ENCODE results near the gene LPAR3. TPM values are rescaled to one million over a fixed set of nuclear protein-coding genes. Genes with fewer than 3 reads are reported as not detected.

Gene LPAR3
- total and polyA plus RNA-seq, 2 of the 4 experiments (the other 2 are of a cell fraction) = 0.09 to 0.18 TPM

DNA sequence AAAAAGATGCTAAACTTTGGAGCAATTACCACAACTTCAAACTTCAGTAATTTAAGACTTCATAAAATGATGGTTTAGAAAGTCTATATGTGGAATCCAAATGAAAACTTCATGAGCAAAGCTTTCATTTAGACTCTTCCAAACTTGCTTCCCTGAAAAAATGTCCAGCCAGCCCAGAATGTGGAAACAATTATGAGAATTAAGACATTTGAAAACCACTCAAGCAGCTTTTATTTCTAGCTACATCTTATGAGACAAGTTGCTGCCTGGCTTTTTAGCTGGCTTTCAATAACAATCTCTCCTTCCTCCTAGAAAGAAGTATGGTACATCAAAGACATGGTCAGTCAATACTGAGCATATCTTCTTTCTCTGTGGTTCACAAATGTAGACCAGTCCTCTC is 21.8 kb downstream of the LPAR3 start:
- no peaks in the 10 kb centered on the region for H3K36me3 ChIP-seq (ENCODE audit: control insufficient read depth, insufficient read depth, low read length)
- BruUV-seq (replicated peaks) = no TSS peak
- no peak overlapping the region for H3K14ac ChIP-seq (replicated peaks; ENCODE audit: low read depth, low read length)
- no peak overlapping the region for H3K4ac ChIP-seq (ENCODE audit: low read depth, low read length)
- H3K4me3 ChIP-seq (ENCODE audit: insufficient read depth, low read depth, low read length) = no peak overlapping the region
- CTCF ChIA-PET = no interaction called here
- H3K27me3 ChIP-seq (ENCODE audit: control insufficient read depth, insufficient read depth, low read length) = peaks cover 1% of the 10 kb centered on the region; the same call in 1 of the 2 replicates
- no peak overlapping the region for H2BK15ac ChIP-seq (ENCODE audit: low read depth, low read length)
- no peak for DNase-seq
- TF ChIP-seq, protein P1, sequence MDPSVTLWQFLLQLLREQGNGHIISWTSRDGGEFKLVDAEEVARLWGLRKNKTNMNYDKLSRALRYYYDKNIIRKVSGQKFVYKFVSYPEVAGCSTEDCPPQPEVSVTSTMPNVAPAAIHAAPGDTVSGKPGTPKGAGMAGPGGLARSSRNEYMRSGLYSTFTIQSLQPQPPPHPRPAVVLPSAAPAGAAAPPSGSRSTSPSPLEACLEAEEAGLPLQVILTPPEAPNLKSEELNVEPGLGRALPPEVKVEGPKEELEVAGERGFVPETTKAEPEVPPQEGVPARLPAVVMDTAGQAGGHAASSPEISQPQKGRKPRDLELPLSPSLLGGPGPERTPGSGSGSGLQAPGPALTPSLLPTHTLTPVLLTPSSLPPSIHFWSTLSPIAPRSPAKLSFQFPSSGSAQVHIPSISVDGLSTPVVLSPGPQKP (IDR thresholded peaks at IDR 0.05; ENCODE audit: borderline replicate concordance, low read depth, low read length) = no peak
- no peak for TF ChIP-seq RCOR1 (IDR thresholded peaks at IDR 0.05; ENCODE audit: insufficient replicate concordance, low read length)
- TF ChIP-seq RFX5 (IDR thresholded peaks at IDR 0.05; ENCODE audit: low read depth, low read length) = no peak
- TF ChIP-seq, protein P2, sequence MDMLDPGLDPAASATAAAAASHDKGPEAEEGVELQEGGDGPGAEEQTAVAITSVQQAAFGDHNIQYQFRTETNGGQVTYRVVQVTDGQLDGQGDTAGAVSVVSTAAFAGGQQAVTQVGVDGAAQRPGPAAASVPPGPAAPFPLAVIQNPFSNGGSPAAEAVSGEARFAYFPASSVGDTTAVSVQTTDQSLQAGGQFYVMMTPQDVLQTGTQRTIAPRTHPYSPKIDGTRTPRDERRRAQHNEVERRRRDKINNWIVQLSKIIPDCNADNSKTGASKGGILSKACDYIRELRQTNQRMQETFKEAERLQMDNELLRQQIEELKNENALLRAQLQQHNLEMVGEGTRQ (IDR thresholded peaks at IDR 0.05; ENCODE audit: low read depth, low read length) = no peak
- no peak for TF ChIP-seq MXI1 (IDR thresholded peaks at IDR 0.05; ENCODE audit: borderline replicate concordance, low read depth, low read length)
- no peak for TF ChIP-seq SMC3 (IDR thresholded peaks at IDR 0.05; ENCODE audit: low read depth, low read length)
- no peak for TF ChIP-seq CEBPB (IDR thresholded peaks at IDR 0.05; ENCODE audit: low read depth, low read length)
- no peak for TF ChIP-seq RAD21 (IDR thresholded peaks at IDR 0.05; ENCODE audit: low read length)
- no peak for TF ChIP-seq MAZ (IDR thresholded peaks at IDR 0.05; ENCODE audit: borderline replicate concordance, low read depth, low read length)
- TF ChIP-seq MAFK (IDR thresholded peaks at IDR 0.05; ENCODE audit: low read depth, low read length) = no peak
- no peak for TF ChIP-seq POLR2A (IDR thresholded peaks at IDR 0.05; ENCODE audit: low read depth, low read length)
- no peak overlapping the region for H4K91ac ChIP-seq (ENCODE audit: insufficient read depth, low read depth, low read length)
- H2BK120ac ChIP-seq (ENCODE audit: low read depth, low read length) = no peak overlapping the region
- no peak overlapping the region for H3K18ac ChIP-seq (ENCODE audit: low read depth, low read length)
- H3K79me1 ChIP-seq (ENCODE audit: low read depth in 1 of 2, low read length in 2 of 2) = no peaks in the 10 kb centered on the region
- intact Hi-C loops (cut with micrococcal nuclease) = no loop called here
- H4K5ac ChIP-seq (ENCODE audit: low read depth, low read length) = no peak overlapping the region
- in situ Hi-C loops (cut with MboI; ENCODE audit: low sequenced_read_pairs) = no loop called here
- H4K8ac ChIP-seq (ENCODE audit: low read depth in 2 of 2, low read length in 2 of 2) = no peak overlapping the region
- no peak overlapping the region for H2BK20ac ChIP-seq (ENCODE audit: low read depth, low read length)
- no peak for ATAC-seq (ENCODE audit: low read depth)
- H3K9me1 ChIP-seq (ENCODE audit: insufficient read depth, low read length) = no peaks in the 10 kb centered on the region; the same call in 1 of the 2 replicates
- H2BK5ac ChIP-seq (ENCODE audit: low read depth, low read length, poor library complexity, severe bottlenecking) = no peak overlapping the region
- H3K9me3 ChIP-seq (ENCODE audit: control insufficient read depth, insufficient read depth, low read length) = peaks cover 2% of the 10 kb centered on the region; the same call in 1 of the 2 replicates
- no peak overlapping the region for H3K56ac ChIP-seq (ENCODE audit: extremely low read depth, insufficient read depth, low read length)
- no peak overlapping the region for H3K4me2 ChIP-seq (ENCODE audit: low read depth, low read length)
- H4K20me1 ChIP-seq (ENCODE audit: insufficient read depth, low read length) = no peaks in the 10 kb centered on the region
- POLR2A ChIA-PET (ENCODE audit: unreplicated experiment) = no interaction called here
- peaks cover 2% of the 10 kb centered on the region for H3K4me1 ChIP-seq (ENCODE audit: control insufficient read depth, insufficient read depth, low read length)
- no peak overlapping the region for H2AFZ ChIP-seq (replicated peaks; ENCODE audit: low read length, poor library complexity)
- H3K27ac ChIP-seq (ENCODE audit: insufficient read depth, low read length) = no peak overlapping the region
- dilution Hi-C loops (cut with HindIII; ENCODE audit: low sequenced_read_pairs, unreplicated experiment) = no loop called here
- no peak overlapping the region for H3K9ac ChIP-seq (ENCODE audit: low read depth, low read length)
- no peak overlapping the region for H3K23ac ChIP-seq (ENCODE audit: low read depth, low read length)
- no peak overlapping the region for H2AK5ac ChIP-seq (ENCODE audit: low read depth, low read length)
- H2AK9ac ChIP-seq (replicated peaks; ENCODE audit: low read depth, low read length, poor library complexity) = no peak overlapping the region

Measured in IMR-90 (cell line).